Measurements from ENCODE around the gene FNIP2.

GRCh38 chr4:158758142-158758541 is 10.7 kb upstream of the FNIP2 start:
- no peak for TF ChIP-seq SP1 (IDR thresholded peaks at IDR 0.05)
- no peak for TF ChIP-seq CTCF (IDR thresholded peaks at IDR 0.05; ENCODE audit: low read depth, low read length, missing input control)
- TF ChIP-seq REST (IDR thresholded peaks at IDR 0.05): no peak
- no peak for TF ChIP-seq JUND (IDR thresholded peaks at IDR 0.05)
- no peak for TF ChIP-seq MAX (IDR thresholded peaks at IDR 0.05)
- TF ChIP-seq YY1 (IDR thresholded peaks at IDR 0.05): no peak
- TF ChIP-seq FOXA2 (IDR thresholded peaks at IDR 0.05): no peak
- TF ChIP-seq ATF3 (IDR thresholded peaks at IDR 0.05): no peak
- no peak for TF ChIP-seq ZBTB33 (IDR thresholded peaks at IDR 0.05)
- no peak for TF ChIP-seq RXRA (IDR thresholded peaks at IDR 0.05)
- TF ChIP-seq RAD21 (IDR thresholded peaks at IDR 0.05): no peak
- no peak for TF ChIP-seq GABPA (IDR thresholded peaks at IDR 0.05 in 1 of 2, conservative IDR thresholded peaks at IDR 0.05 in 1 of 2)

Measured in liver (tissue), 3 donors.